MCF 10A (cell line): Measurements from ENCODE around the gene AKAP1. TPM values are rescaled to one million over a fixed set of nuclear protein-coding genes. Genes with fewer than 3 reads are reported as not detected.

Source experiments
- BruUV-seq: library from RNA; stranded (reverse); fragments of 400-500 nt; replicated peaks from 2 replicates; lab custom pipeline; 2021; lab: Mats Ljungman, UMichigan
- CTCF ChIA-PET: fragments of 300-600 bp; sonication (Branson Sonifier 250); formaldehyde crosslinking; extraction: SDS; loops from one replicate; lab custom pipeline; 2021; ENCODE audit warnings: antibody characterized with exemption, inconsistent platforms; lab: Yijun Ruan, JAX
- POLR2A ChIA-PET: fragments of 300-600, 350-650 bp; sonication (Branson Sonifier 250); formaldehyde crosslinking; extraction: SDS; loops from one replicate; lab custom pipeline; 2020; ENCODE audit warnings: antibody characterized with exemption, inconsistent platforms; lab: Yijun Ruan, JAX
- DNase-seq: peaks from one replicate; pipeline ENCODE4 v3.0.0-alpha.2; 2018; ENCODE audit not compliant: unreplicated experiment
- H3K27ac Mint-ChIP-seq: one replicate; pipeline ENCODE4 v1.8.0; 2022; ENCODE audit warnings: mild to moderate bottlenecking, low read depth, mixed read lengths; ENCODE audit not compliant: unreplicated experiment
- H3K27me3 Mint-ChIP-seq: one replicate; pipeline ENCODE4 v1.8.0; 2022; ENCODE audit warnings: mixed read lengths; ENCODE audit not compliant: insufficient read depth, unreplicated experiment
- H3K36me3 Mint-ChIP-seq: one replicate; pipeline ENCODE4 v1.8.0; 2022; ENCODE audit warnings: mild to moderate bottlenecking, moderate library complexity, mixed read lengths; ENCODE audit not compliant: insufficient read depth, unreplicated experiment
- H3K4me1 Mint-ChIP-seq: one replicate; pipeline ENCODE4 v1.8.0; 2022; ENCODE audit warnings: mixed read lengths; ENCODE audit not compliant: insufficient read depth, unreplicated experiment
- H3K4me3 Mint-ChIP-seq: one replicate; pipeline ENCODE4 v1.8.0; 2022; ENCODE audit warnings: mild to moderate bottlenecking, moderate library complexity, mixed read lengths; ENCODE audit not compliant: unreplicated experiment
- H3K9me3 Mint-ChIP-seq: one replicate; pipeline ENCODE4 v1.8.0; 2022; ENCODE audit warnings: mixed read lengths; ENCODE audit not compliant: unreplicated experiment
- CTCF ChIP-seq: fragments of 200-600 bp; IDR thresholded peaks from one replicate; pipeline ENCODE4 v1.8.0; 2022; ENCODE audit warnings: antibody characterized with exemption, mild to moderate bottlenecking; ENCODE audit not compliant: unreplicated experiment
- intact Hi-C: fragments of 100-400 bp; cut with micrococcal nuclease; formaldehyde crosslinking; loops from 2 replicates; pipeline ENCODE4 v1.14.1; 2022
- total RNA-seq: library from RNA; stranded (reverse); gene quantifications from 2 replicates; pipeline ENCODE4 v1.2.3, GENCODE V29; 2022

AKAP1 gene
- total RNA-seq, 1 experiment from 2014 or later, result 32.4 TPM

GRCh38 chr17:57038486-57038885 lies 46.6 kb upstream of the AKAP1 start:
- Mint-ChIP-seq H3K27me3 (peaks cover 66% of the 10 kb centered on the region), H3K36me3 (peaks cover 6% of the 10 kb centered on the region), H3K9me3 (peaks cover 4% of the 10 kb centered on the region), H3K4me3 (no peak overlapping the region), H3K4me1 (peaks cover 12% of the 10 kb centered on the region), H3K27ac (no peak overlapping the region)
- ChIA-PET CTCF (interaction anchor here (0.6 to 1.2 kb wide), 8 partner anchors 14 to 796 kb away, joined by 3 to 4 read pairs (median 3); no protein-coding TSS in a partner anchor), POLR2A (interaction anchor here (0.9 to 1.7 kb wide), 3 partner anchors 10 to 46 kb away, joined by 3 to 4 read pairs (median 4); partner anchors contain the start of gene AKAP1)
- BruUV-seq, result no TSS peak
- no peak for TF ChIP-seq CTCF
- intact Hi-C loops, result no loop called here
- no peak for DNase-seq

DNA sequence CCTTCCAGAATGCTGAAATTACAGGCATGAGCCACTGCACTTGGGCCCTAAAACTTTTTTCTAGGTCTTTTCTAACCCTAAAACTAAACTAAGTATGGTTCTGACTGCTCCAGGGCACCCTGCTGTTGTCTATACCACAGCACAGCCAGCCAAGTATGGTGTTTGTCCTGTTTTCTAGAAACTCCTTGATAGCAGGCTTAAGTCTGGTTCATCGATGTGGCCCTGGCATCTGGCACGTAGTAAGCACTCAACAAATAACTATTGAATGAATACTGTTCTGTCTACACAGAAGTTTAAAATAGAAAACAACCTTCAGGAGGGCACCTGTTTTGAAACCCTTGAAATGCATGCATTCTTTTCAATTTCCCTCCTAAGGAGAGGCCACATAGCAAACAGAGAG lies 44.5 kb upstream of the AKAP1 start:
- H3K36me3 Mint-ChIP-seq, result peaks cover 5% of the 10 kb centered on the region
- TF ChIP-seq CTCF, result no peak
- peaks cover 12% of the 10 kb centered on the region for H3K4me1 Mint-ChIP-seq
- H3K27me3 Mint-ChIP-seq, result peaks cover 66% of the 10 kb centered on the region
- intact Hi-C loops, result no loop called here
- H3K4me3 Mint-ChIP-seq, result no peak overlapping the region
- no peak overlapping the region for H3K27ac Mint-ChIP-seq
- POLR2A ChIA-PET, result interaction anchor here (1.0 kb wide), 1 partner anchor 13 kb away, joined by 4 read pairs; no protein-coding TSS in a partner anchor
- H3K9me3 Mint-ChIP-seq, result peaks cover 4% of the 10 kb centered on the region
- no TSS peak for BruUV-seq
- CTCF ChIA-PET, result interaction anchor here (1.5 kb wide), 1 partner anchor 9 kb away, joined by 4 read pairs; no protein-coding TSS in a partner anchor
- DNase-seq, result no peak

DNA sequence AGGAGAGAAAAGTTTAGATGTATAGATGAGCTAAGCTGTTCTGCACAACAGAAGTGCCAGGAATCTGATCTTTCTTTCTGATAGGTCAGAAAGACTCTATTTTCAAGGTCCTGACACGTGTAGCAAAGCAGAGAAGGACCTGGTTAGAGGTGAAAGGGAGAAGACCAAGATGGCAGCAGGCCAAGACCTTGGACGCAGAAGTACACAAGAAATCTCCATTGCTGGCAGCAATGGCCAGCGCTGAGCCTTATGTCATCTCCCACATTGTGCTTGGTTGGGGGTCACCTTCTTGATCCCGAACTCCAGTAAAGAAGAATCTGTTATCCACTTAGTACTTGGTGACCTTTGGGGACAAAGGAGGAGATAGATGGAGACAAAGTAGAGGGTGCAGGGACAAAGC lies 41.8 kb upstream of the AKAP1 start:
- ChIA-PET CTCF (no interaction called here), POLR2A (no interaction called here)
- Mint-ChIP-seq H3K4me1 (no peaks in the 10 kb centered on the region), H3K36me3 (no peaks in the 10 kb centered on the region), H3K27ac (no peak overlapping the region), H3K27me3 (peaks cover 44% of the 10 kb centered on the region), H3K9me3 (peaks cover 4% of the 10 kb centered on the region), H3K4me3 (no peak overlapping the region)
- DNase-seq, result no peak
- TF ChIP-seq CTCF, result no peak
- BruUV-seq, result no TSS peak
- intact Hi-C loops, result no loop called here

GRCh38 chr17:57044976-57045867 lies 39.8 kb upstream of the AKAP1 start:
- ChIA-PET CTCF (no interaction called here), POLR2A (no interaction called here)
- Mint-ChIP-seq H3K4me3 (no peak overlapping the region), H3K36me3 (no peaks in the 10 kb centered on the region), H3K27me3 (peaks cover 25% of the 10 kb centered on the region), H3K27ac (no peak overlapping the region), H3K9me3 (peaks cover 4% of the 10 kb centered on the region), H3K4me1 (no peaks in the 10 kb centered on the region)
- intact Hi-C loops, result no loop called here
- TF ChIP-seq CTCF, result no peak
- no peak for DNase-seq
- no TSS peak for BruUV-seq
